IPS DF 4.7 (cell line): Measurements from ENCODE around the gene PHF13.
"Not testable (repeated sequence)": the region's sequence is repeated elsewhere in the genome, so short reads cannot be mapped to it uniquely, and the experiment has no call there.

Experiments used
- DNase-seq: peaks from one replicate; pipeline ENCODE4 v3.0.0-alpha.2; 2013; ENCODE audit warnings: low spot score; ENCODE audit errors: extremely low read depth

The PHF13 gene

DNA sequence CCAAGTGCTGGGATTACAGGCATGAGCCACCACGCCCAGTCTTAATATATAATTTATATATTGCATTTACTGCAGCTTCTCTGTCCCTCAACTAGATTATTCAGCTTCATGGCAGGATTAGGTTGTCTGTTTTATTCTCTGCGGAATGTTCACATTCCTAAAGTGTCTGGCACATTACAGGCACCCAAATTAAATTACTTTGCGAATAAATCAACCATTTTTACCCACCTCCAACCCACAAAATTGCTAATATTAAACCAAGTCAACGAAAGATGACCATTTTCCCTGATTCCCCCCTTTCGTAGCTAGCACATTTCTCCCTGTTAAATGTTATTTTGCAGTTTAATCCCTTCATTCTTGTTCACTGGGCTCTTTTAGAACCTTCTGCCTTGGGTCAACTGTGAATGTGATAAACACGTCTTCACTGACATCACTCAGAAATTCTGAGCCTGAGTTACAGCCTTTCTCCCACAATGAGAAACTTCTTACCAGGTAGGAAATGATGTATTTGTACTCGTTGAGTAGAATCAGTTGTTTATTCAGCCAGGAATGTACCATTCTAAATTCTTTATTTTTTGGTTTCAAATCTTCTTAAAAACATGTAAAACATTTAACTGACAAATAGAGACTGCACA is 47.0 kb downstream of the PHF13 start:
- no peak for DNase-seq

GRCh38 chr1:6662468-6662867 is 48.9 kb downstream of the PHF13 start:
- DNase-seq = not testable (repeated sequence)

DNA sequence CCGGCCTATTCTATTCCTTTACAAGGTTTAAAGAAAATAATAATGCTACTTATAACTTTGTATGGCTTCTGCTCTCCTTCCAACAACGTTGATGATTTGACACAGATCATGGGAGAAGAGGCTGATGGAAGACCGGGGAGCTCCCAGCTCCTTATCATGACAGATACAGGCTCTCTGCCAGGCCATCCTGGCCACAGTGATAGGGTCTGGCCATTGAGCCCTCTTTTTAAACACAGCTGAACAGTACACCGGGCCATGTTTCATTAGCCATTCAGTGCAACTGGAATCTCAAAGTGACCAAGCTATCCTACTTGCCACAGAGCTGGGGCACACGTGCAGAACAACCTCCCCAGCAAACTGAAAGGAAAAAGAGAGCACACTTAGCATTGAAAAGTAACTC is 53.2 kb downstream of the PHF13 start:
- DNase-seq = no peak

GRCh38 chr1:6667139-6667538 is 53.6 kb downstream of the PHF13 start:
- DNase-seq = no peak

GRCh38 chr1:6668503-6668902 is 55.0 kb downstream of the PHF13 start:
- no peak for DNase-seq

GRCh38 chr1:6672558-6672957 is 59.0 kb downstream of the PHF13 start:
- no peak for DNase-seq
